ENCODE measurements around the gene ADCY5.

Gene ADCY5

DNA sequence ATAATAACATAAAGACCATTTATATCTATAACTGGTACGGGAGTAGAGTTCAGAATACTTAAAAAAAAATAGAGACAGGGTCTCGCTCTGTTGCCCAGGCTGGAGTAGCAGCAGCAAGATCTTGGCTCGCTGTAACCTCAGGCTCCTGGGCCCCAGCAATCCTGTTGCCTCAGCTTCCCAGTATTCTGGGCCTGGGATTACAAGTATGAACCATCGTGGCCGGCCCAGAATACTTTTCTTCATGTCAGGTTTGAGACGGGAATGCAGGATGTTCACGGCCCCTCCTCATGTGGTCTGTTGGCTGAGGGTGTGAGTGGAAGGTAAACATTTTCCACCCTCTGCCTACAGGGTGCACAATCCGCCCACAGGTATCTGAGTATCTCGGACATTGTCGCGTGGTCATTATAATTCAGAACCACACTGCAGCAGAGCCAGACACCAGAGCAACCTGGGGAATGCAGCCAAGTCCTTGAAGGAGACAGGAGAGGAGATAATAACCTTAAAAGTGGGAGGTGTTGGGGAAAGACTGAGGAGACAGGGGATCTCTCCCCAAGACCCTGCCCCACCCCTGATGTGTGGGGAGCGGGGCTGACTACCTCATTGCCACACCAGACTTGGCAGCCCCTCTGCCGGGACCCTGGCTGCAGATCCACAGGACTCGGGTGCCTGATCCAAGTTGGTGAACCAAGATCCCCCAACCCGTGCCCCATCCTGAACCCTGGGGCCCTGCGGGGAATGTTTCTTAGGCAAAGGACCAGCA, 106.8 kb downstream of the ADCY5 start:
- FAIRE-seq, result no peak
- DNase-seq (ENCODE audit: insufficient read length), result no peak
- TF ChIP-seq POLR2A (IDR thresholded peaks at IDR 0.05; ENCODE audit: low read depth, low read length), result no peak

- DNase-seq (ENCODE audit: insufficient read length) (no peak), FAIRE-seq (no peak)
- no peak for TF ChIP-seq TAF1 (IDR thresholded peaks at IDR 0.05; ENCODE audit: borderline replicate concordance, low read depth, low read length)
- no peak for TF ChIP-seq POLR2AphosphoS5 (IDR thresholded peaks at IDR 0.05; ENCODE audit: low read depth, low read length)
- no peak for TF ChIP-seq POLR2A (IDR thresholded peaks at IDR 0.05; ENCODE audit: low read depth, low read length)
These were observed 108.6 kb downstream of the ADCY5 start for GRCh38 chr3:123340336-123340735.

DNA sequence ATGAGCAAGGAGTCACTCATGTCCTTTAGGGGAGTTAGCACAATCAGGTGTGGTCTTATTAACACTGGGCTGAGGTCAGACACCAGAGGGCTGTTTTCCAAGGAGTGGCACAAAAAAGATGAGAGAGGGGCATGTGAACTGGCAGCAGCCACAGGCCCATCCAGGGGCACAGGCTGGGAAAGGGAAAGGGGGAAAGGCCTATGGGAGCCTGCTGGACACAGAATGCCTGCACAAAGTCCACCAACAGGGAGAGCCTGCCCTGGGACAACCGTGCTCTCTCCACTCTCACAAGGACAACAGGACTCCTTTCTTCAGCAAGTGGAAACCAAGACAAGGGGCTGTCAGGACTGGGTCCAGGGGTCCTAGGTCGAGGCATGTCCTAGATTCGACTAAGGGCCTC, 109.6 kb downstream of the ADCY5 start:
- DNase-seq (ENCODE audit: insufficient read length) (no peak), FAIRE-seq (no peak)
- TF ChIP-seq POLR2A (IDR thresholded peaks at IDR 0.05; ENCODE audit: low read depth, low read length) (no peak), POLR2AphosphoS5 (IDR thresholded peaks at IDR 0.05; ENCODE audit: low read depth, low read length) (no peak), TAF1 (IDR thresholded peaks at IDR 0.05; ENCODE audit: borderline replicate concordance, low read depth, low read length) (no peak)

- no peak for DNase-seq (ENCODE audit: insufficient read length)
- TF ChIP-seq POLR2AphosphoS5 (IDR thresholded peaks at IDR 0.05; ENCODE audit: low read depth, low read length), result no peak
- no peak for TF ChIP-seq TAF1 (IDR thresholded peaks at IDR 0.05; ENCODE audit: borderline replicate concordance, low read depth, low read length)
- TF ChIP-seq POLR2A (IDR thresholded peaks at IDR 0.05; ENCODE audit: low read depth, low read length), result no peak
- FAIRE-seq, result no peak
These were observed 110.2 kb downstream of the ADCY5 start for GRCh38 chr3:123338620-123339061.

DNA sequence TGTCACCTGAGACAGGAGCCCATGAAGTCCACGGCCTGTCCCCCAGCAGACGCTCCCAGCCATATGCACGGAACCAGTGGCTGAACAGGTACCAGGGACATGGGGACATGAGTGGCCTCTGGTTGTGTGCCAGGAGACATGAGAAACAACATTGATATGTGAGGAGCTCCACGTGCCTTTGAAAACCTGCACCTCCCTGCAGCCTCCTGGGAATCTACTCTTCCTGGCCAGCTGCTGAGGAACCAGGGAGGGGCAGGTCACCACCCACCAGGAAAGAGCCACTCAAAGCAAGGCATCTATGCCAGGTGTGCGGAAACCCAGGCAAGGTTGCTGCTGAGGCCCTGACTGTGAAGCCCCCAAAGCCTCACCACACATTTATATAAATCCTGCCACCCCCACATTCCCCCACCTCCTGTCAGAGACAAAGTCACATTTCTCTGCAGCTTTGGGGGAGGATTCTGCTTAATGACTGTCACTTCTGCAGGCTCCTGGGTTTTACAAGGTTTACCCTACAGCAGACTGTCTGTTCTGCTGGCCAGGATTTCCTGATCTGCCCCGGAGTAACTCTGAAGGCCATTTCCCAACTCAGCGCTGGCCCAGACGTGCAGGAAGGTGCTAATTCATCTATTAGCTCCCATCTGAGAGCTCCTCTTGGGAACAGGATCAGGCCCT, 110.8 kb downstream of the ADCY5 start:
- FAIRE-seq (no peak), DNase-seq (ENCODE audit: insufficient read length) (no peak)

DNA sequence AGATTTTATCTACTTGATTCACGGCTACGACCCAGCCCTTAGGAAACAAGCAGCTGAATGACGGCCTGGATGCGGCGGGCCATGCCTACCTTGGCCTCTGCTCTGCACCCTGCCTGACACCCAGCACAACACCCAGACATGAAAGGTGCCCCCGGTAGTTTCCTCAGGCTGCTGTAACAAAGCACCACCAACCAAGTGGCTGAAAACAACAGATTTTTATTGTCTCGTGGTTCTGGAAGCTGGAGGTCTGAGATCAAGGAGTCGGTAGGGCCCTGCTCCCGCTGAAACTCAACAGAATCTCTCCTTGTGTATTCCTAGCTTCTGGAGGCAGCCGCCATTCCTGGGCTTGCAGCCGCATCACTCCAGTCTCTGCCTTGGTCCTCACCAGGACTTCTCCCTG, 111.7 kb downstream of the ADCY5 start:
- TF ChIP-seq TAF1 (IDR thresholded peaks at IDR 0.05; ENCODE audit: borderline replicate concordance, low read depth, low read length) (no peak), POLR2A (IDR thresholded peaks at IDR 0.05; ENCODE audit: low read depth, low read length) (no peak), POLR2AphosphoS5 (IDR thresholded peaks at IDR 0.05; ENCODE audit: low read depth, low read length) (no peak)
- FAIRE-seq (no peak), DNase-seq (ENCODE audit: insufficient read length) (no peak)

More for the DNA sequence above, 110.8 kb downstream of the ADCY5 start:
- TF ChIP-seq POLR2AphosphoS5 (IDR thresholded peaks at IDR 0.05; ENCODE audit: low read depth, low read length) (no peak), TAF1 (IDR thresholded peaks at IDR 0.05; ENCODE audit: borderline replicate concordance, low read depth, low read length) (no peak), POLR2A (IDR thresholded peaks at IDR 0.05; ENCODE audit: low read depth, low read length) (no peak)

DNA sequence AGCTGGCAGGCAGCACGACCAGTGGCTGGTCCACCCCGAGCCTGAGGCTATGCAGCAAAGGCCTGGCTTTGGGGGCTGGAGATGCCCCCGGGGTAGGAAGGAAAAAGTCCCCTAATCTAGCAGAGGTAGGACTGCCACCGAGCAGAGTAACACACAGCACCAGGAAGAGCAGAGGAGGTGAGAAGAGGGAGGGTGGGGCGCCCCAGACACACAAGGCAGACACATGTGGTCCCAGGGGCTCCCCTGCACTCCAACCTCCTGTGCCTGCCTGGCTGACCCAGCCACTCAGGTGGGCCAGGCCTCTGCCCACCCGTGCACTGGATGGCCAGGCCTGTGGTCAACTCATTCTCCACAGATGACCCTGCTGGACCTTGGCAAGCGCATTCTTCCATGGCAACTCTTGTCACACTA, 112.4 kb downstream of the ADCY5 start:
- TF ChIP-seq TAF1 (IDR thresholded peaks at IDR 0.05; ENCODE audit: borderline replicate concordance, low read depth, low read length), result no peak
- no peak for DNase-seq (ENCODE audit: insufficient read length)
- FAIRE-seq, result no peak

GRCh38 chr3:123336001-123336400, 112.9 kb downstream of the ADCY5 start:
- no peak for FAIRE-seq
- TF ChIP-seq POLR2A (IDR thresholded peaks at IDR 0.05; ENCODE audit: low read depth, low read length) (no peak), POLR2AphosphoS5 (IDR thresholded peaks at IDR 0.05; ENCODE audit: low read depth, low read length) (no peak), TAF1 (IDR thresholded peaks at IDR 0.05; ENCODE audit: borderline replicate concordance, low read depth, low read length) (no peak)
- no peak for DNase-seq (ENCODE audit: insufficient read length)

- FAIRE-seq (no peak), DNase-seq (ENCODE audit: insufficient read length) (no peak)
- no peak for TF ChIP-seq POLR2A (IDR thresholded peaks at IDR 0.05; ENCODE audit: low read depth, low read length)
- TF ChIP-seq TAF1 (IDR thresholded peaks at IDR 0.05; ENCODE audit: borderline replicate concordance, low read depth, low read length), result no peak
- TF ChIP-seq POLR2AphosphoS5 (IDR thresholded peaks at IDR 0.05; ENCODE audit: low read depth, low read length), result no peak
These were observed 113.8 kb downstream of the ADCY5 start for GRCh38 chr3:123335007-123335670.

DNA sequence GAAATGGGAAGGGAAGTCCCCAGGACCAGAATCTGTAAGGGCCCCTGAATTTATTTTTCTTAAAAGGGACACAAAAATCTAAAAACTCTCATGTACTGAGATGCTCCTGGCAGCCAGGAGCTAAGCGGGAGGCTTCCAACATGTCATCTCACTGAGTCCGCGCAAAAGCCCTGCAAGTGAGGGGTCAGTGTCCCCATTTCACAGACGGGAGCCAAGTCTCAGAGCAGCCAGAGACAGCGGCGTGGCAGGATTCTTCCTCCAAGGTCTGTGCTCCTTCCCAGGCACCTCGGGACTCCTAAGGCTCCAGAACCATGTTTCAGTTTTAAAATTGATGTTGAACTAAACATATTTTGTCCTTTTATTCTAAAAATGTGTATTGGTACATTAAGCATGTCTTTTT, 114.8 kb downstream of the ADCY5 start:
- TF ChIP-seq POLR2AphosphoS5 (IDR thresholded peaks at IDR 0.05; ENCODE audit: low read depth, low read length), result no peak
- TF ChIP-seq TAF1 (IDR thresholded peaks at IDR 0.05; ENCODE audit: borderline replicate concordance, low read depth, low read length), result no peak
- TF ChIP-seq POLR2A (IDR thresholded peaks at IDR 0.05; ENCODE audit: low read depth, low read length), result no peak
- FAIRE-seq (no peak), DNase-seq (ENCODE audit: insufficient read length) (no peak)

DNA sequence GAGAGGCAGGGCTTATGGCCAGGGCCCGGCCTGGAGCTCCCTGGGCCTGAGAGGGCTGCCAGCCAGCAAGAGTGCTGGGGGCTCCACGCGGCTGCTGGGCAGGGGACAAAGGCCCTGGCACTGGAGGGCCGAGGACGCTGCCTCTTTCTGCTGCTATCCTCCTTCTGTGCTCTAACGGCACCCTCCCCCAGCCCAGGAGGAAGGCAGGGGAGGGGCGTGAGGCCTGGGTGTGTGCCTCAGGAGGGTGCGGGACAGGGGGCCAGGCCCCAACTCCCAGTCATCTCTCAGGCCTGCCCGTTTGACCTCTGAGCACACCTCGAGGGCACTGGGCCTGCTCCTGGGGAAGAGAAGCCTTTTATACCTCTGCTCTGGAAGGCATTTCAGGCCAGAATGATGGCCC, 115.5 kb downstream of the ADCY5 start:
- TF ChIP-seq TAF1 (IDR thresholded peaks at IDR 0.05; ENCODE audit: borderline replicate concordance, low read depth, low read length) (no peak), POLR2AphosphoS5 (IDR thresholded peaks at IDR 0.05; ENCODE audit: low read depth, low read length) (no peak), POLR2A (IDR thresholded peaks at IDR 0.05; ENCODE audit: low read depth, low read length) (no peak)
- FAIRE-seq (no peak), DNase-seq (ENCODE audit: insufficient read length) (no peak)

Data from GM12892 (cell line).